ENCODE data around the gene OR4A16.

The OR4A16 gene, protein sequence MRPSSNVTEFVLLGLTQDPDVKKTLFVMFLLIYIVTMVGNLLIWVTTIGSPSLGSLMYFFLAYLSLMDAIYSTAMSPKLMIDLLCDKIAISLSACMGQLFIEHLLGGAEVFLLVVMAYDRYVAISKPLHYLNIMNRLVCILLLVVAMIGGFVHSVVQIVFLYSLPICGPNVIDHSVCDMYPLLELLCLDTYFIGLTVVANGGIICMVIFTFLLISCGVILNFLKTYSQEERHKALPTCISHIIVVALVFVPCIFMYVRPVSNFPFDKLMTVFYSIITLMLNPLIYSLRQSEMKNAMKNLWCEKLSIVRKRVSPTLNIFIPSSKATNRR
- 0 reads per million in 4 experiments for total RNA-seq

DNA sequence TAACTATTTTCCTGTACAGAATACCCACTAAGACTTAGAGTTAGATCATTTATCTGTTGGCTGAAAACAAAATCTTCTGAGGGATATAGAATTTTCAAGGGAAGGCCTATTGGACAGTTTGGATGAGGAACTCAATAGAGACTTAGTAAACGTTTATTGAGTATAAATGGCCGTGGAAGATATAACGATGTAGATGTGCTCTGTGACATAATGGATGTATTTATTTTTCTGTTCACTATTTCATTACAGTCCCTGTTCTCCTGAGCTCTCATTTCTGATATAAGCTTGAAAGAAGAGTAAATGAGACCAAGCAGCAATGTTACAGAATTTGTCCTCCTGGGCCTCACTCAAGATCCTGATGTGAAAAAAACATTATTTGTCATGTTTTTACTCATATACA, at the start of gene OR4A16:
OR4A16 (plus strand) TSS at position 301 of the 400 bp plus-strand sequence; CDS start at position 301, 0 bp downstream.
- DNase-seq: no peak

DNA sequence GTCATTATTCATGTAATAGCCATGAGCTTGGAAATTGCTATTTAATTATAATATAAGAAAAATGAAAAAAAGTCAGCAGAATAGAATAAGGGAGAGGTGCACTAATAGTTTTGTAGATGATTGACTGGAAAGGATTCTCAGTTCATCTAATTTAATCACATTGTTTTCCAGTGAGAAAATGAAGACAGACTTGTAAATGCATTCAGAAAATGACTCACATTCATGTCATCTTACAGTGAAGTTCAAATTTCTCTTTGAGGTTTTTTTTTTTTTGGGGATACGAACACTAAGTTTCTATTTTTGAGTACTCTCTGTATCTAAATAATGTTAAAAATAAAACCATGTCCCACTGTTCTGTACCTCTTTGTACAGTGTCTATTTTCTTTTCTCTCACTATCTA, 18.5 kb upstream of the OR4A16 start:
- no peak for DNase-seq

DNA sequence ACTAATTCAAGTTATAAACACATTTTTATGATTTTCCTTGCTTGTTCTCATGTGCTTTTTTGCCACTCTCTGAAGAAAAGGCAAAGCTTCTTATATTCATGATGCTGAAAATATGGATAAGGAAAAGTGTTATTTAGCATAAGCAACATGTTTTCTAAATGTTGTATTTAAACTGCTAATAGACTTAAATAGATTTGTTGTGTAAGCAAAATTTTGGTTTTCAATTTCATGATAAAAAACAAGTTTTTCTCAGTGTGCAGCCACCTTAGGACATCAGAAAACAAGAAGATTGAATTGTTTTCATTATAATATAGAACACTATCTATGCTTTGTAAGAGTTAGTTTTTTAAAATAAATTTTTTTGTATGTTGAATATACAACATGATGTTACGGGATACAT, 2.3 kb downstream of the OR4A16 start:
- no peak for DNase-seq

DNA sequence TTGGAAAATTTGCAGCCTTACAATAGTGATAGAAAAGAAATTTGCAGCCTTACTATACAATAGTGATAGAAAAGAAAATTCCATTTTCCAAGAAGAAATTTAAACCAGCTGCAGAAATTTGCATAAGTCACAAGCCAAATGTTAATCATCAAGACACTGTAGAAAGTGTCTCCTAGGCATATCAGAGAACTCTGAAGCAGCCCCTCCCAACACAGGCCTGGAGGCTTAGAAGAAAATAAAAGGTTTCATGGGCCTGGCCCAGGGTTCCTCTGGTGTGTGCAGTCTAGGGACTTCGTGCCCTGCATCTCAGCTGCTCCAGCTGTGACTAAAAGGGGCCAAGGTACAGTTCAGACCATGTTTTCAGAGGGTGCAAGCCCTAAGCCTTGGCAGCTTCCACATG, 6.0 kb downstream of the OR4A16 start:
- no peak for DNase-seq

DNA sequence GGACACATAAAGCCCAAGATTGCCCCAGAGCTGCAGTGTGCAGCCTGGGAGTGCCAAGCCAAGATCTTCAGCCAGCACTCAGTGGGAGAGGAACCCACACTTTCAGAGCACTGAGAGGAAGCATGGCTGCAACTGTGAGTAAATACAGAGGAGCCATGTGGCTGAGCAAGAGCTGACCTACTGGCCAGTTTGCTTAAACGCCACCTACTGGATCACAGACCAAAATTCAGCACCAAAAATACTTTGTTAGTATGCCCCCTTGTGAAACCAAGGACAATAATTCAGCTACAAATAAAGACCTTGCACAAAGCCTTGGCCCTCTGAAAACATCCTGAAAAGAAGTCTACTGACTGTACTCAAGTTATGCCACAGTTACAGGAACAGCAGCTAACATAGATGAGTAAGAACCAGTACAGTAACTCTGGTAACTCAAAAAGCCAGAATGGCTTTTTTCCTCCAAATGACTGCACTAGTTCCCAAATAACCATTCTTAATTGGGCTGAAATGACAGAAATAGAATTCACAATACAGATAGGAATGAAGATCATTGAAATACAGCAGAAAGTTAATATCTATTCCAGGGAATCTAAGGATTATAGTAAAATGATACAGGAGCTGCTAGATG, 14.7 kb downstream of the OR4A16 start:
- no peak for DNase-seq

DNA sequence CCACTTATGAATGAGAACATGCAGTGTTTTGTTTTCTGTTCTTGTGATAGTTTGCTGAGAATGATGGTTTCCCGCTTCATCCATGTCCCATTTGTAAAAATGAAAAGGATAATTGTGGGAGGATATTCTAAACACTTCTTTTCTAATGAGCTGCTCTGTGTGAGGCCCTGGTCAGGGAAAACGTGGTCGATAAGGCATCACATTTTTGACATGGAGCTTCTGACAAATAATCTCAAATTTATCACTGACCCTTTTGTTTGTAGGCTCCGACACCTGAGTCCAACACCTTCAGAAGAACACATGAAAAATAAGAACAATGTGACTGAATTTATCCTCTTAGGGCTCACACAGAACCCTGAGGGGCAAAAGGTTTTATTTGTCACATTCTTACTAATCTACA, 24.7 kb downstream of the OR4A16 start, which contains the start of gene OR4A15:
OR4A15 (plus strand) TSS at position 301 of the 400 bp plus-strand sequence; CDS start at position 301, 0 bp downstream.
- DNase-seq: no peak

Data from effector CD8-positive, alpha-beta T cell (primary cell).